Activated naive CD8-positive, alpha-beta T cell (primary cell): ENCODE data around the gene AMBRA1.

Experiments used
- H3K27ac Mint-ChIP-seq: one replicate; pipeline ENCODE4 v1.8.0; 2021; ENCODE audit warnings: mixed read lengths
- H3K27me3 Mint-ChIP-seq: one replicate; pipeline ENCODE4 v1.8.0; 2021; ENCODE audit warnings: mixed read lengths
- H3K36me3 Mint-ChIP-seq: one replicate; pipeline ENCODE4 v1.8.0; 2021; ENCODE audit warnings: mixed read lengths
- H3K4me1 Mint-ChIP-seq: one replicate; pipeline ENCODE4 v1.8.0; 2021; ENCODE audit warnings: low read depth, mixed read lengths
- H3K4me3 Mint-ChIP-seq: one replicate; pipeline ENCODE4 v1.8.0; 2021; ENCODE audit warnings: mild to moderate bottlenecking, mixed read lengths
- H3K9me3 Mint-ChIP-seq: one replicate; pipeline ENCODE4 v1.8.0; 2021; ENCODE audit warnings: low read depth, mixed read lengths

The AMBRA1 gene

GRCh38 chr11:46475926-46476545, 117.8 kb downstream of the AMBRA1 start:
- Mint-ChIP-seq H3K4me3 (no peak overlapping the region), H3K9me3 (no peaks in the 10 kb centered on the region)

DNA sequence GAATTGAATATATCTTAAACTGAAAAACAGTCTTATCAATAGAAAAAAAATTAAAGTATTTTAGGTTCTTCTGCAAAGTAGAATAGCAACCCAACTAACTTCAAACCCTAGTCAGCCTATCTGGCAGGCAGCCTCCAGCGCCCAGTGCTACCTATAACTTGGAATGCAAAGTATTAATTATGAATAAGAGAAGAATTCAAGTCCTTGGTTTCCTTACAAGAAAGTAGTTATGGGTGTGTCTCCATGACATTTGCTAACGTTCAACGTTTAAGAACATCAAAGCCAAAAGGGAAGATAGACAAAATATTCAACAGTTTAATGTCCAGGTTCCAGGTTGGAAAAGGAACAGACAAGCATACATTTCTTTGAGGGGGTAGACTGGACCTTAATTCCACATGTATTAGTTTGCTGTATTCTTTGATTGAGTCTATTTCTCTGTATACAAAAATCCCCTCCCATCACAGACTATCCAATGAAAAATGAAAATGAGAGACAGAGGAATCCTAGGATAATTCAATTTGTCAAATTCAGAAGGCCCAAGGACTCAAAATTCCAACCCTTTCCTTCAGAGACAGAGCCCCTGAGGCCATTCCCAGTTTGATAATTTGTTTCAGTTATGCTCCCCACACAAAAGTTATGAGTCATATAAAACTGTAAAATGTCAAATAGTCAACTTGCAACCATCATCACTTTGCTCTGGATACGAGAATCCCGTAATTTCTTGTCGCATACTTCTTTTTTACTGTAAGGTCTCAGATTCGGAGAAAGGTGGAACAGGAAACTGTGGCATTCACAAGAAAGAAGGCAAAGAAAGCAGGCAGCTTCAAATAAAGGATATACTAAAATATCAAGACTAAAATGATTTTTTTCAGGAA, 118.5 kb downstream of the AMBRA1 start:
- Mint-ChIP-seq H3K4me1 (peaks cover 40% of the 10 kb centered on the region), H3K36me3 (peaks cover 5% of the 10 kb centered on the region), H3K27ac (no peak overlapping the region), H3K4me3 (no peak overlapping the region), H3K27me3 (no peaks in the 10 kb centered on the region), H3K9me3 (no peaks in the 10 kb centered on the region)

More at GRCh38 chr11:46475926-46476545, 117.8 kb downstream of the AMBRA1 start:
- H3K27ac Mint-ChIP-seq: no peak overlapping the region
- H3K4me1 Mint-ChIP-seq: peaks cover 39% of the 10 kb centered on the region
- H3K27me3 Mint-ChIP-seq: no peaks in the 10 kb centered on the region
- peaks cover 2% of the 10 kb centered on the region for H3K36me3 Mint-ChIP-seq

GRCh38 chr11:46472662-46472994, 121.2 kb downstream of the AMBRA1 start:
- Mint-ChIP-seq H3K4me3 (no peak overlapping the region), H3K27ac (no peak overlapping the region), H3K4me1 (peaks cover 37% of the 10 kb centered on the region), H3K36me3 (peaks cover 5% of the 10 kb centered on the region), H3K9me3 (no peaks in the 10 kb centered on the region), H3K27me3 (no peaks in the 10 kb centered on the region)

- H3K4me1 Mint-ChIP-seq: peaks cover 37% of the 10 kb centered on the region
- H3K4me3 Mint-ChIP-seq: no peak overlapping the region
- no peaks in the 10 kb centered on the region for H3K9me3 Mint-ChIP-seq
- H3K27ac Mint-ChIP-seq: no peak overlapping the region
- H3K36me3 Mint-ChIP-seq: peaks cover 5% of the 10 kb centered on the region
- H3K27me3 Mint-ChIP-seq: no peaks in the 10 kb centered on the region
Observed at GRCh38 chr11:46471943-46472661, 121.7 kb downstream of the AMBRA1 start.

- Mint-ChIP-seq H3K27ac (no peak overlapping the region), H3K4me3 (no peak overlapping the region), H3K9me3 (no peaks in the 10 kb centered on the region), H3K36me3 (peaks cover 3% of the 10 kb centered on the region), H3K27me3 (no peaks in the 10 kb centered on the region), H3K4me1 (peaks cover 29% of the 10 kb centered on the region)
Observed at GRCh38 chr11:46469926-46470325, 123.9 kb downstream of the AMBRA1 start.

GRCh38 chr11:46465683-46466082, 128.1 kb downstream of the AMBRA1 start:
- Mint-ChIP-seq H3K27me3 (no peaks in the 10 kb centered on the region), H3K36me3 (peaks cover 1% of the 10 kb centered on the region), H3K27ac (no peak overlapping the region), H3K4me3 (no peak overlapping the region), H3K4me1 (peaks cover 12% of the 10 kb centered on the region), H3K9me3 (no peaks in the 10 kb centered on the region)

DNA sequence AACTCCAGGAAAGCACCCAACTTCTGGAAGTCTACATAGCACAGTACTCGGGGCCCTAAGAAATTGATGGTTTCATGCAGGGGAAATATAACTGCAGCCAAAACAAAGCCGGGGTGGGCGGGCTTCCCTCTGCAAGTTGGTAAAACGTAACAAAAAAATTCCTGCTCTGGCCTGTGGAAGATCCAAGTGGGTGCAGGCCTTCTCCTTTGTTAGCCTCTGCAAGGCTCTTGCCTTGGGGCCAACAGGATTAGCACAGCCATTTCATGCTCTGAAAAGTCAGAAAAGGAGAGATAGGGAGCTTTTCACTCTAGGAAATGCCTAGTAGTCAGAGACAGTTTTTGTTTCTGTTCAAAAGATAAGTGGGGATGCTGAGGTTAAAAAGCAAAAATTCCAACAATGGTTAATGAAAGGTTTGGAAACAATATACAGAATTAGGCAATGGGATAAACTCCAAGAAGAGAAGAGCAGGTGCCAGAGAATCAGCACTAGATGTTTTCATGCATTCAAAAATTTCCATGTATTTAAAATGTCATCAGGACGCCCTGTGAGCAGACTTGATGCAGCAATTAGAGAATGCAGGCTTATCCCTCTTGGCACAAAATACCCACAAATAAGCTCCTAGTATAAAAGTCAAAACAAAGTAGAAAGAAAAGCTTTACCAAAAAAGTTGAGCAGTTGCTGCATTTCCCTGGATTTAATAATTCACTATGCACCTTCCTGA, 130.0 kb downstream of the AMBRA1 start:
- H3K4me3 Mint-ChIP-seq: no peak overlapping the region
- no peaks in the 10 kb centered on the region for H3K36me3 Mint-ChIP-seq
- peaks cover 11% of the 10 kb centered on the region for H3K4me1 Mint-ChIP-seq
- no peak overlapping the region for H3K27ac Mint-ChIP-seq
- H3K9me3 Mint-ChIP-seq: no peaks in the 10 kb centered on the region
- no peaks in the 10 kb centered on the region for H3K27me3 Mint-ChIP-seq

DNA sequence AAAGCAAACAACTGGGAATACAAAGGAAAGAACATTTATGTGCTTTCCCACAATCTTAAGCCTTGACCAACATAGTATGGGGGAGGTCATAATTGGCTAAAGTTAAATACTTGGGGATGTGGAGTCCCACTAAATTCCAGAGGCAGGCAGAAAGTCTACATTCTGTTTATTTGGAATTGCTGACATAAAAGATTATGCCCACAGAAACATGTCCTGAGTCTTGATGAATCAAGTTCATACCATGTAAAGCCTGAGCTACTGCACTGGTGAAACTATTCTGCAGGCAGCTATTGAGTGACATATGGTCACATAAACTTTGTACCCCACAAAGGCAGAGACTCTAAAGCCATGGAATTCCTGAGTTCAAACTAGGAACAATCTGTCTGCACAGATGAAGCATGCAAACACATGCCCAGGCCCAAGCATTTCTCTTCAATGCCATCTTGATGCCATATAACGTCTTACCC, 132.3 kb downstream of the AMBRA1 start:
- H3K27me3 Mint-ChIP-seq: no peaks in the 10 kb centered on the region
- H3K4me1 Mint-ChIP-seq: peaks cover 13% of the 10 kb centered on the region
- no peaks in the 10 kb centered on the region for H3K9me3 Mint-ChIP-seq
- H3K36me3 Mint-ChIP-seq: no peaks in the 10 kb centered on the region
- H3K4me3 Mint-ChIP-seq: no peak overlapping the region
- H3K27ac Mint-ChIP-seq: no peak overlapping the region

DNA sequence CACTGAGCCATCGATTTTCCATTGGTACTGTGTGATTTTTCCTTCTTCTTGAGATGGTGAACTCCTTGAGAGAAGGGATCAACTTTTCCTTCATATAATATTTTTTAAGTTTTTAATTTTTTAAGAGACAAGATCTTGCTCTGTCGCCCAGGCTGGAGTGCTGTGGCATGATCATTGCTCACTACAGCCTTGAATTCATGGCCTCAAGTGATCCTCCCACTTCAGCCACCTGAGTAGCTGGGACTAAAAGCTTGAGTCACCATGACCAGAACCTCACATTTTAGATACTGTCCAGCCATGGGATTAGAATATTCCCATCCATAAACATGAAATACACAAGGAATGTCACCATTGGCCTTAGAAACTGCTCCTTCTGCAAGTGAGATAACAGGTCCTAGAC, 135.3 kb downstream of the AMBRA1 start:
- no peaks in the 10 kb centered on the region for H3K27me3 Mint-ChIP-seq
- no peak overlapping the region for H3K27ac Mint-ChIP-seq
- H3K9me3 Mint-ChIP-seq: no peaks in the 10 kb centered on the region
- no peak overlapping the region for H3K4me3 Mint-ChIP-seq
- peaks cover 11% of the 10 kb centered on the region for H3K4me1 Mint-ChIP-seq
- H3K36me3 Mint-ChIP-seq: peaks cover 4% of the 10 kb centered on the region

GRCh38 chr11:46457659-46458424, 136.0 kb downstream of the AMBRA1 start:
- H3K27ac Mint-ChIP-seq: no peak overlapping the region
- H3K4me3 Mint-ChIP-seq: no peak overlapping the region
- peaks cover 8% of the 10 kb centered on the region for H3K4me1 Mint-ChIP-seq
- no peaks in the 10 kb centered on the region for H3K27me3 Mint-ChIP-seq
- H3K36me3 Mint-ChIP-seq: peaks cover 7% of the 10 kb centered on the region
- H3K9me3 Mint-ChIP-seq: no peaks in the 10 kb centered on the region

DNA sequence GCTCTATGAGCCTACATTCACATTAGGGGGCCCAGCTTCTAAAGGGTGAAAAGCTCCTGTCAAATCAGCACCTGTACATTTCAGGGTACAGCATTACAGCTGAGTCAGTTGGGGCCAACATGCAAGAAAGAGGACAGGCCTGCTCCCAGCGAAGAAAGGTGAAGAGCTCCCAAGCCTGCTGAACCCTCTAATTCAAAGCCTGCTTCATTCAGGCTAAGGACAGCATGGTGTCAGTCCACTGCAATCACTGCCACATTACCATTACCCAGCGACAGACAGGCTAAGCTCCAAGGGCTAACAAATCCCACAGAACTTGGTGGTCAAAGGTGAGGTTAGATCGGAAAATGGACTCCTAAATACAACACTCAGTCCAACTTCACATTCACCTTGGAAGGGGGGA, 136.8 kb downstream of the AMBRA1 start:
- Mint-ChIP-seq H3K4me1 (peaks cover 10% of the 10 kb centered on the region), H3K27me3 (no peaks in the 10 kb centered on the region), H3K36me3 (peaks cover 7% of the 10 kb centered on the region), H3K4me3 (no peak overlapping the region), H3K27ac (no peak overlapping the region), H3K9me3 (no peaks in the 10 kb centered on the region)

- Mint-ChIP-seq H3K36me3 (peaks cover 7% of the 10 kb centered on the region), H3K4me3 (no peak overlapping the region), H3K27ac (no peak overlapping the region), H3K4me1 (peaks cover 10% of the 10 kb centered on the region), H3K27me3 (no peaks in the 10 kb centered on the region), H3K9me3 (no peaks in the 10 kb centered on the region)
Observed at GRCh38 chr11:46456269-46457001, 137.4 kb downstream of the AMBRA1 start.

DNA sequence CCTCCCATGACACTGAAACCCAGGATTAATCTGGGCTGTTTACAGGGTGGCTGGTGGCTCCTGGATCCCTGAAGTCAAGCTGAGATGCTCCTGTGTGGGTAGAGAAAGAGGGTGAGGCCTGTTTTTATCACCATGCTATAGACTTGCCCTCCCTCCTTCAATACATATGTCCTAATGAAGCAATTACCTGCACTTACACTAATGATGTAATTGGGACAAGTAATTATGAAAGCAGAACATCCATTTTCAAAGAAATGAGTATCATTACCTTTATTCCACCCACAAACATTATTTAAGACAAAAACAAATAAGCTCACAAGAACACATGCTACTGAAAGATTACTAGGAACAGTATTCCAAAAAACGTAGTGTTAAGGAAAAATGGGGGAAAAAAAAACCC, 138.0 kb downstream of the AMBRA1 start:
- H3K4me1 Mint-ChIP-seq: peaks cover 10% of the 10 kb centered on the region
- H3K9me3 Mint-ChIP-seq: no peaks in the 10 kb centered on the region
- no peak overlapping the region for H3K4me3 Mint-ChIP-seq
- H3K36me3 Mint-ChIP-seq: peaks cover 7% of the 10 kb centered on the region
- H3K27me3 Mint-ChIP-seq: no peaks in the 10 kb centered on the region
- no peak overlapping the region for H3K27ac Mint-ChIP-seq
